GM19372 (cell line): ENCODE results near the gene STK35.

Experiments used
- ATAC-seq: cut with Tn5 transposase; IDR thresholded peaks from one replicate; pipeline ENCODE4 v1.9.1; 2021; ENCODE audit warnings: mild to moderate bottlenecking, low read depth, moderate library complexity; ENCODE audit not compliant: unreplicated experiment

STK35 gene

DNA sequence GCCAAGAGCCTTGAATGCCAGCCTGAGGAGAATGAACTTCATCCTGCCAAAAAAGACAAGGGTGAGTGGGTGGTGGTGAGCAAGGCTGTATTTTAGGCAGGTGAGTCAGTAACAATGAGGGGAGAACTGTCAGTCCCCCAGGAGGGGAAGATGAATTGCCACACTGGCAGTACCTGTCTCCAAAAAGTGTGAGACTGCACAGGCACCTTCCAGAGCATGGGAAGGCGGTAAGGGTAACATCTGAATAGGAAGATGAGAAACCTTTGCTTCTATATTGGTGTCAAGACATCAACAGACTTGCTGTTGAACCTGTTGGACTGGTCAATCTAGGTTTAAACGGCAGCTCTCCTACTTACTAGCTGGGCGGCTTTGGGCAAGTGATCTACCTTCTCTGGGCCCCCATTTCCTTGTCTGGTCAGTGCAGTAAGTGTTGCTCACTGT is 30.9 kb downstream of the STK35 start:
- ATAC-seq: no peak

DNA sequence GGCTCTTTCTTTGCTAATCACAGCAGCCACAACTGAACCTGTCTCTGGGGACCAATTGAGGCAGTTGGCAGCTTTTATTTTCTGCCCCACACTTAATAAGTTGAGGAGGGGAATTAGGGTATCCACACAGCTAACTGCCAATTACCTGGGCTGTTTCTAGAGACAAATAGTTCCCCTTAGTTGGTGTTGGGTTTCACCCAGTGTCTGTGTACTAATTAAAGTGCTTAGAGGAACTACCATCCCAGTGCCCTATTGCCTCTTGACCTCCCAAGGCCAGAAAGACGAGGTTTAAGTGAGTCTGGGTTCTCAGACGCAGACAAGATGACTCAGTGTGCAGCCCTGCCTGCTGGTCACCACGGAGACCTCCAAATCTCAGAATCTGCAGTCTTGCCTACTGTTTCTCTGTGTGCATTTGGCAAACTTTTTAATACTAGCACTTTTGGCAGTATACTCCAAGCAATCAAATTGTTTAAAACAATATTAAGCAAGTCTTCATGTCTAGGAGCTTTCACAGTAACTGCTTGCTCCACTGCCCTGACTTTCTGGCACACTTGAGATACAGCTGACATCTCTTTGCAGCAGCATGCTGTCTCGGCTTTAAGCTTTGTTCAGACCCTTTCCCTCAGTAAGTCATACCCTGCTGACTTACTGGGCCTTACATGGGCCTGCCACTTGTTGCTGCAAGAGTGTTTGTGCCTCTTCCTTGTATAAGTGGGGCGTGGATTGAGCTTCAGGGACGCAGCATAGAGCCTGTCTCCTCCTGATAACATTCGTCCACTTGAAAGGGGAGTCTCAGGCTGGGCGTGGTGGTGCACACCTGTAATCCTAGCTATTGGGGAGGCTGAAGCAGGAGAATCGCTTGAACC is 31.9 kb downstream of the STK35 start:
- ATAC-seq: no peak

- no peak for ATAC-seq
Measured at GRCh38 chr20:2135013-2135412, 33.4 kb downstream of the STK35 start.

GRCh38 chr20:2136275-2136674 is 34.6 kb downstream of the STK35 start:
- no peak for ATAC-seq

DNA sequence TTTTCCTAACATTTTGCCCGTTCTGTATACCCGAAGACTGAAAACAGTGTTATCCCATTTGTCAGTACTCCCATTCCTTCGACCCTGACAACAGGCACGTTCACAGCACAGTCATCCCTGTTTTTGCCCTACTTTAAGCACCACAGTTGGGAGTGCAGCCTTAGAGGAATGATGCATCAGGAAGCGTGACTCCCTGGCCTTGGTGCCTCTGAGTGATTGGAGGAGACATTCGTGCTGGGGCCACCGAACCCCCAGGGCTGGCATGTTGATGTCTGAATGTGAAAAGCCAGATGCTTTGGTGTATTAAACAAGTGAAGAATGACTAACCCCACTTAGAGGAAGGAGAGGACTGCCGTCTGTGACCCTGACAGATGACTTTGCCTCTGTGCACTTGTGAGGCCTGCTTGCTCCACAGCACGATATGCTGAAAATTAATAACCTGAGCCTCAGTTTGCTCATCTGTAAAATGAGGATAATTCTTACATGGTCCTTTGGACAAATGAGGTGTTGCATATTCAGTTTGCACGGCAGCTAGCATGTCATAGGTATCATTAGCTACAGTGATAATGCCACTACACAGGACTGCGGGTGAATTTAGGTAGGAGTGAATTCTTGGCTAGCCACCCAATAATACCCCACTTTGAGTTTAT is 36.0 kb downstream of the STK35 start:
- ATAC-seq: no peak

DNA sequence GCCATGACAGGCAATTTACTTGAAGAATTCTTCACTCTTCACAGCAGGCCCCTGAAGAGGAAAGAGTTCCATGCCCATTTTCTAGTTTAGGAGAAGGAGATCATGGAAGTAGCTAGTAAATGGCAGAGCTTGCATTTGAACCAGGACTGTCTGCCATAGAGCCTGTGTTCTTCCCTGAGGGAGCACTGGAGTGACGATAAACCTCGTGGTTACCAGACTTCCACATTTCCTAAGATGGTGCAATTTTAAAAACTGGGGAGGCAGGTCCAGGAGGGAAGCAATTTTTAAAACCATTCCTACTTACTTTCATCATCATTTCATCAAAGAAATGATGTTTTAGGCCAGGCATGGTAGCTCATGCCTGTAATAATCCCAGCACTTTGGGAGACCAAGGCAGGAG is 36.8 kb downstream of the STK35 start:
- no peak for ATAC-seq

- ATAC-seq: no peak
Measured at GRCh38 chr20:2139250-2139649, 37.6 kb downstream of the STK35 start.

DNA sequence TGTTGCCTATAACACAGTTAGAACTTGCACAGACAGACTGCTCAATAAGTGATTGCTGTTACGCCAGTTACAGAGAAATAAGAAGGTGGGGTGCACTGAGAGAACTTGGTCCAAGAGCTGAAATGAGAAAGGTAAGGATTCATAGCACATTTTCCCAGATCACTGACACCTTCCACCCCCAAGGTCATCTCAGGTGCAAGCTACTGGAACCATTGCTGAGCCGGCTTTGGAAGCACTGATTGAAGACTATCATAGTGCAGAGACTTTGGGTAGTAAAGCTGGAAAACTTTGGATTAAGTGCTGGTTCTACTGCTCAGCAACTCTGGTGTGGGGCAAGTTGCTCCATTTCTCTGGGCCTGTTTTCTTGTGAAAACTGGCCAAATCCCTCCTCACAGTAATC is 38.1 kb downstream of the STK35 start:
- no peak for ATAC-seq

GRCh38 chr20:2140561-2140960 is 38.9 kb downstream of the STK35 start:
- ATAC-seq: no peak

GRCh38 chr20:2141600-2142575 is 40.3 kb downstream of the STK35 start:
- ATAC-seq: no peak

DNA sequence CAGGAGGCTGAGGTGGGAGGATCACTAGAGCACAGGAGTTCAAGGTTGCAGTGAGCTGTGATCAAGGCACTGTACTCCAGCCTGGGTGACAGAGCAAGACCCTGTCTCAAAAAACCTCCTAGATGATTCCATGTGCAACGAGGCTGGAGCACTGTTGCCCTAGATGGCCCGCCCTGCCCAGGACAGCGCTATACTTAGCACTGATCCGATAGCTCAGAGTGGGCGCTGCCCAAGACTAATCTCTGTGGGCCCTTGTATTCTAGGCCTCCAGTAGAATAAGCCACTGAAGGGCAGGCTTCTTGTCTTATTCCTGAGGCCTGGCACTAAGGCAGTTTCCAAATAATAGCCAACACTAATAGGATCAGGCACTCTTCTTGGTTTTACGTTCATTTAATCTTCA is 41.0 kb downstream of the STK35 start:
- no peak for ATAC-seq

- ATAC-seq: no peak
Measured at GRCh38 chr20:2143594-2143993, 42.0 kb downstream of the STK35 start.

DNA sequence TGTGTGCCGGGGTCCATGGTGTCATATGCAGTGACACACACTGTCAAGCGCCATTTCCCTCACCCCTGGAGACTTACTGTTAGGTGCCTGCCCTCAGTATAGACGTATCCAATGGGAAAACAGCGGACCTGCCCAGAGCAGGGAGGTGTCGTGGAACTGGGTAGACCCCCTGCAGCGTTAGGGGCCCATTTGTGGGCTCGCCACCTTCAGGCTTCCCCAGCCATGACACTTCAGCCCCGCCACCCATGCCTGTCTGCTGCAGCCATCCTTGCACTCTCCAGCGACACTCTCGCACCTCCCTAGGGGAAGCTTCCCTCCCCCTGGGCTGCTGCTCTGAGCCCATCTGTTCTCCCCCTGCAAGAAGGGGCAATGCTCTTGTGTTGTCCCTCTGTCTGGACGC is 43.2 kb downstream of the STK35 start:
- ATAC-seq: no peak

DNA sequence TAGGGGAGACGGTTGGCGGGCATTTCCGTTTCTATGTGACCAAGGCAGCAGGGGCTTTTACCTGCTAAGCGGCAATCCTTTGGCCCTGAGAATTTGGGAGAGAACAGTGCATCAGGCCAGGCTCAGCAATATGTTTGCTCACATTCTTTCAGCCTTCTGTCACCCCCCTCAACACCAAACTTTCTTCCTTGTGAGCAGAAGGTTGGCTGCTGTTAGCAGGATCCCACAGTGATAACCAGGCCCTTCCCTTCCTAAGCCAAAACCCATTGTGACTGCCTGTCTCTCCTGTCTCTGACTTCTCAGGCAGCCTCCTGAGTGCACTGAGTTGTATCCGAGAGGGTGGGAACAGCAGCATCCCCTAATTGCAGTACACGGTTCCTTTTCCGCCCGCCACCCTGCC is 43.7 kb downstream of the STK35 start:
- no peak for ATAC-seq

- ATAC-seq: no peak
Measured at GRCh38 chr20:2146080-2146867, 44.6 kb downstream of the STK35 start.

GRCh38 chr20:2149507-2149906 is 47.9 kb downstream of the STK35 start:
- no peak for ATAC-seq

GRCh38 chr20:2150660-2151059 is 49.0 kb downstream of the STK35 start:
- no peak for ATAC-seq

- ATAC-seq: no peak
Measured at GRCh38 chr20:2151858-2152281, 50.2 kb downstream of the STK35 start.

DNA sequence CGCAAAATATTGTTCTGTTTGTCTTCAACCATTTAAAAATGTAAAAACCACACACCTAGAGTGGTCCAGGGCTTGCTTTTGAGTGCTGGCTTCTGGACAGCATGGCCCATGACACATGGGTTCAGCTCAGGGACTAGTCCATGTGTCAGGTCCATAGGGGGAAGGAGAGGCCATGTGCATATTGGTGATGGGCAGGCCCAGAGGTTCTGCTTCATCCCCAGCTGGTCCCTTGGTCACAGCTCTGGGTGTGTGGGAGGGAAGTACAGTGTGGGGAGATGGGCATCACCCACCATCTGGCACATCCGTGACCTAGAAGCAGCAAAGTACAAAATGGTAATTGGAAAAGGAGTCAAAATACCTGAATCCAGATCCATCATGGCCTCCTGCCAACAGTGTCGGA is 50.7 kb downstream of the STK35 start:
- no peak for ATAC-seq

DNA sequence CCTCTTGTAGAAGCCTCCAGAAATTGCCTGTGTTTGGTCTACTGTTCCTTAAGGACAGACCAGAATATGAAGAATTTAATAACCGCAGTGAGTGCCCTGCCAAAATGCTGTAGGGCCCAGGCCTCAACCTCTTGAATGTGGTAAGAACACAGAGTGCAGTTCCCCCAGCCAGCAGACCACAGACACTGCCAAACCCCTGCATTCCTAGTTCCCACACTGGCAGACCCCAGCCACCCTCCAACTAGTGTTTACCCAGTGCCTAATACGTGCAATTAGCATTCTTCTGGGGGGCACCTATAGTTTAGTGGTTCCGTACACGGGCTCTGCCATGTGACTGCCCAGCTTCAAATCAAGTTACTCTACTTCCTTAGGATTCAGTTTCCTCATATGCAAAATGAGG is 51.7 kb downstream of the STK35 start:
- no peak for ATAC-seq
